OCI-LY1 (cell line): ENCODE data around the gene PDS5B.
A peak's percentile ranks its signal among the peaks of the same experiment; 100 is the strongest.

Experiments
- EZH2 ChIP-seq: fragments of 200-600 bp; sonication (generic), shearing (Covaris generic); IDR thresholded peaks from 2 replicates; pipeline ENCODE4 v1.8.0; 2017; ENCODE audit warnings: borderline replicate concordance, mixed run types, mild to moderate bottlenecking, antibody characterized with exemption, low read length, moderate library complexity, mixed read lengths
- TF ChIP-seq, protein P1 (sequence below): fragments of 200-600 bp; sonication (generic), shearing (Covaris generic); IDR thresholded peaks from 2 replicates; pipeline ENCODE4 v1.5.1; 2017; ENCODE audit warnings: mild to moderate bottlenecking, antibody characterized with exemption, low read length, moderate library complexity, mixed read lengths

DNA sequence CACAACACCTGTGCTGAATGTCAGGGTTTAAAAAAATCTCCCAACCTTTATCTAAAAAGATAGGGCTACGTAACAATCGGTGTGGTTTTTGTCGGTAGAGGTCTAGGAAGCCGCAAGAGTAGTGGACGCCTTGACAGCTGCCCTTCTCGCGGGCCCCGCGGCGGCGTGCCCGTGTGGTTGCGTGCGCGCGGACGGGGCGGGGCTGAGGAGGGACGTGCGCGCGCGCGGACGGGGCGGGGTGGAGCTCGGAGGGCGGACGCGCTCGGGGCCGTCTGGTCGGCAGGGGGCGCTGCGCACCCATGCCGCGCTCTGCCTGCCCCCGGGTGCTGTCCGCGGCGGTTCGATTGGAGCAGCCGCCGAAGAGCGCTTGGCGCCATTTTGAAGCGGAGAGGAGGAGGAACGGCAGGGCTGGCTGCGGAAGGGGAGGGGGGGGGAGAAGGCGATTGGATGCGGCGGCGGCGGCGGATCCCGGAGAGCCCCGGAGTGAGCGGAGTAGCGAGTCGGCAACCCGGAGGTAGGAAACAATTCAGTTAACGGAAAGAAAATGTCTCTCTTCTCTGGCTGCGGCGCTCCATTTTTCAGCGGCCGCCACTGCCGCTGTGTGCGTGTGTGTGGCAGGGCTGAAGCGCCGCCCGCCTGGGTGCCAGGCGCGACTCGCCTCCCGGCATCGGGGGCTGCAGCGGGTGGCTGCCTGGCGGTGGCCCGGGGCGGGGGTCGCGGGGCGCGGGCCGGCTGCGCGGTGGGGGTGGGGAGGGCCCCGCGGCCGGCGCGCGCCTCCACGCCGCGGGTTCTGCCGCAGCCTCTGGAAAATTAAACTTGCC, at the start of gene PDS5B:
- TF ChIP-seq, protein P1, sequence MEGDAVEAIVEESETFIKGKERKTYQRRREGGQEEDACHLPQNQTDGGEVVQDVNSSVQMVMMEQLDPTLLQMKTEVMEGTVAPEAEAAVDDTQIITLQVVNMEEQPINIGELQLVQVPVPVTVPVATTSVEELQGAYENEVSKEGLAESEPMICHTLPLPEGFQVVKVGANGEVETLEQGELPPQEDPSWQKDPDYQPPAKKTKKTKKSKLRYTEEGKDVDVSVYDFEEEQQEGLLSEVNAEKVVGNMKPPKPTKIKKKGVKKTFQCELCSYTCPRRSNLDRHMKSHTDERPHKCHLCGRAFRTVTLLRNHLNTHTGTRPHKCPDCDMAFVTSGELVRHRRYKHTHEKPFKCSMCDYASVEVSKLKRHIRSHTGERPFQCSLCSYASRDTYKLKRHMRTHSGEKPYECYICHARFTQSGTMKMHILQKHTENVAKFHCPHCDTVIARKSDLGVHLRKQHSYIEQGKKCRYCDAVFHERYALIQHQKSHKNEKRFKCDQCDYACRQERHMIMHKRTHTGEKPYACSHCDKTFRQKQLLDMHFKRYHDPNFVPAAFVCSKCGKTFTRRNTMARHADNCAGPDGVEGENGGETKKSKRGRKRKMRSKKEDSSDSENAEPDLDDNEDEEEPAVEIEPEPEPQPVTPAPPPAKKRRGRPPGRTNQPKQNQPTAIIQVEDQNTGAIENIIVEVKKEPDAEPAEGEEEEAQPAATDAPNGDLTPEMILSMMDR, result peak; percentile 49
- TF ChIP-seq EZH2, result no peak
